A549 treated with DMSO at 1 μM for 4 hours (cell line): ENCODE measurements around the gene CD3D. TPM values are rescaled to one million over a fixed set of nuclear protein-coding genes. Genes with fewer than 3 reads are reported as not detected.

Experiments used
- total RNA-seq: library from RNA; stranded (reverse); fragments of 200-300 nt; extraction: Qiagen RNA extraction; gene quantifications from 5 replicates; pipeline ENCODE4 v1.2.3, GENCODE V29; 2022; ENCODE audit warnings: low read depth

Gene CD3D
- total RNA-seq = not detected in 5 replicates

GRCh38 chr11:118342503-118343161, at the start of gene CD3D:
Gene CD3D (minus strand): TSS chr11:118342705. CDS start chr11:118342607, 98 bp downstream.

GRCh38 chr11:118359295-118359958, 16.9 kb upstream of the CD3D start, which contains the start of gene UBE4A:
Gene UBE4A (plus strand): TSS chr11:118359600. CDS start chr11:118365081, 5,481 bp downstream.

GRCh38 chr11:118343981-118344515, 1.5 kb upstream of the CD3D start, which contains the start of gene CD3G:
Gene CD3G (plus strand): TSS chr11:118344344. CDS start chr11:118344424, 80 bp downstream.

GRCh38 chr11:118304568-118305248, 37.8 kb downstream of the CD3D start, which contains the start of gene CD3E:
Gene CD3E (plus strand): TSS chr11:118304730. CDS start chr11:118304953, 223 bp downstream.

Other genes starting within 250 kb of the CD3D start
- 0.02 to 0.06 TPM (median 0.05 TPM) in 5 replicates for gene SCN4B, start 189.9 kb downstream of the CD3D start, total RNA-seq
- not detected in 5 replicates for gene SCN2B, start 166.1 kb downstream of the CD3D start, total RNA-seq
- not detected in 5 replicates for gene JAML, start 117.7 kb downstream of the CD3D start, total RNA-seq
- 0.35 to 0.45 TPM (median 0.40 TPM) in 5 replicates for gene MPZL3, start 90.3 kb downstream of the CD3D start, total RNA-seq
- 0.08 TPM in 1 of 5 replicates, not detected in the others for gene MPZL2, start 78.4 kb downstream of the CD3D start, total RNA-seq
- not detected in 5 replicates for gene CD3E, start 38.0 kb downstream of the CD3D start, total RNA-seq
- not detected in 5 replicates for gene CD3G, start 1.6 kb upstream of the CD3D start, total RNA-seq
- 10.4 to 12.7 TPM (median 12.0 TPM) in 5 replicates for gene UBE4A, start 16.9 kb upstream of the CD3D start, total RNA-seq
- 156 to 194 TPM (median 189 TPM) in 5 replicates for gene ATP5MG, start 58.9 kb upstream of the CD3D start, total RNA-seq
- 12.5 to 16.8 TPM (median 15.2 TPM) in 5 replicates for gene KMT2A, start 93.8 kb upstream of the CD3D start, total RNA-seq
- not detected in 5 replicates for gene TTC36, start 184.8 kb upstream of the CD3D start, total RNA-seq
- 0.20 to 0.56 TPM (median 0.45 TPM) in 5 replicates for gene TMEM25, start 188.5 kb upstream of the CD3D start, total RNA-seq
- 15.8 to 17.2 TPM (median 16.5 TPM) in 5 replicates for gene IFT46, start 223.2 kb upstream of the CD3D start, total RNA-seq
- gene ARCN1, start 229.7 kb upstream of the CD3D start, total RNA-seq = 93.8 to 106 TPM (median 99.1 TPM) in 5 replicates